SK-N-SH (cell line): ENCODE results near the gene GNL2.

Experiments used
- EZH2phosphoT487 ChIP-seq: fragments of 200-600 bp; sonication (generic); IDR thresholded peaks from 2 replicates; pipeline ENCODE4 v1.6.1; 2017; ENCODE audit warnings: low read depth, mixed run types, mild to moderate bottlenecking, antibody characterized with exemption, moderate library complexity, borderline replicate concordance
- FOXM1 ChIP-seq: IDR thresholded peaks from 2 replicates; pipeline ENCODE4 v1.4.0; 2012; ENCODE audit warnings: low read depth, mild to moderate bottlenecking
- GABPA ChIP-seq: IDR thresholded peaks from 2 replicates; pipeline ENCODE4 v1.4.0; 2012; ENCODE audit warnings: low read depth, mild to moderate bottlenecking
- JUND ChIP-seq: IDR thresholded peaks from 2 replicates; pipeline ENCODE4 v1.4.0; 2012
- NFIC ChIP-seq: IDR thresholded peaks from 2 replicates; pipeline ENCODE4 v1.4.0; 2012; ENCODE audit warnings: borderline replicate concordance
- POLR2AphosphoS5 ChIP-seq: IDR thresholded peaks from 2 replicates; pipeline ENCODE4 v1.6.1; 2012; ENCODE audit warnings: low read depth, low read length
- SIN3A ChIP-seq: IDR thresholded peaks from 2 replicates; pipeline ENCODE4 v1.6.1; 2012; ENCODE audit warnings: low read depth, mild to moderate bottlenecking, low read length, moderate library complexity, borderline replicate concordance
- TF ChIP-seq, protein P1 (sequence below): fragments of 200-600 bp; sonication (generic); IDR thresholded peaks from 2 replicates; pipeline ENCODE4 v1.6.1; 2017; ENCODE audit warnings: antibody characterized with exemption, mild to moderate bottlenecking, moderate library complexity
- TF ChIP-seq, protein P2 (sequence below): fragments of 150-350 bp; IDR thresholded peaks from 2 replicates; pipeline ENCODE4 v1.6.1; 2017; ENCODE audit warnings: antibody characterized with exemption, low read length, low read depth, borderline replicate concordance
- TF ChIP-seq, protein P3 (sequence below): IDR thresholded peaks from 2 replicates; pipeline ENCODE4 v1.6.1; 2012; ENCODE audit warnings: mild to moderate bottlenecking, low read depth, low read length, moderate library complexity

DNA sequence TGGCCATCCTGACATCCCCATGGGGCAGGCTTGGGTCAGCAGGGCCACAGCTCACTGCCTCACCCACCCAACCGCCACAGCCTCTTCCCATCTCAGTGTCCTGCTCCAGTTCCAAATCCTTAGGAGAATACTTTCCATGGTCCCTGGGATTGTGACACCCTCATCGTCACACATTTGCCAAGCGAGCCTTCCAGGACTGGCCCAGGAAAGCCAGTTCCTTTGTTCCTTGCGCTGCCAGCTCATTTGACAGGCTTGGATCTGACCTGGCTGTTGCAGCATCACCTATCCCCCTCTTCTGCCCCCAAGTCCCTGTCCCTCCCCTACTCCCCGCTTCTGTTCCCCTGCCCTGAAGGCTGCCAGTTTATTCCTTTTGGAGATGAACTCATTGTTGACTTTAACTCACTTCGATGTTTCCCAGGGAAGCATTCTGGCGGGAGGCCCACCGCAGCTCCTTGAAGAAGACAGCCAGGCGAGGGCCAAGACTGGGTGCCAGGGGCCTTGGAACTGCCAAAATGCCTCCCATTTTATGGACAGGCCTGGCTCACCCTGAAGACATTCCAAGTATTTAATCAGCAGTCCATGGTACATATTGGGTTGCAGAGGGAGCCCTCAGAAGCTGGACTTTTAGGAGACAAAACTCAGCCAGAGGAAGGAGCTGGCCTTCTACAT lies 10.2 kb upstream of the GNL2 start:
- TF ChIP-seq JUND, result no peak
- TF ChIP-seq, protein P1, sequence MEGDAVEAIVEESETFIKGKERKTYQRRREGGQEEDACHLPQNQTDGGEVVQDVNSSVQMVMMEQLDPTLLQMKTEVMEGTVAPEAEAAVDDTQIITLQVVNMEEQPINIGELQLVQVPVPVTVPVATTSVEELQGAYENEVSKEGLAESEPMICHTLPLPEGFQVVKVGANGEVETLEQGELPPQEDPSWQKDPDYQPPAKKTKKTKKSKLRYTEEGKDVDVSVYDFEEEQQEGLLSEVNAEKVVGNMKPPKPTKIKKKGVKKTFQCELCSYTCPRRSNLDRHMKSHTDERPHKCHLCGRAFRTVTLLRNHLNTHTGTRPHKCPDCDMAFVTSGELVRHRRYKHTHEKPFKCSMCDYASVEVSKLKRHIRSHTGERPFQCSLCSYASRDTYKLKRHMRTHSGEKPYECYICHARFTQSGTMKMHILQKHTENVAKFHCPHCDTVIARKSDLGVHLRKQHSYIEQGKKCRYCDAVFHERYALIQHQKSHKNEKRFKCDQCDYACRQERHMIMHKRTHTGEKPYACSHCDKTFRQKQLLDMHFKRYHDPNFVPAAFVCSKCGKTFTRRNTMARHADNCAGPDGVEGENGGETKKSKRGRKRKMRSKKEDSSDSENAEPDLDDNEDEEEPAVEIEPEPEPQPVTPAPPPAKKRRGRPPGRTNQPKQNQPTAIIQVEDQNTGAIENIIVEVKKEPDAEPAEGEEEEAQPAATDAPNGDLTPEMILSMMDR, result no peak
- TF ChIP-seq, protein P2, sequence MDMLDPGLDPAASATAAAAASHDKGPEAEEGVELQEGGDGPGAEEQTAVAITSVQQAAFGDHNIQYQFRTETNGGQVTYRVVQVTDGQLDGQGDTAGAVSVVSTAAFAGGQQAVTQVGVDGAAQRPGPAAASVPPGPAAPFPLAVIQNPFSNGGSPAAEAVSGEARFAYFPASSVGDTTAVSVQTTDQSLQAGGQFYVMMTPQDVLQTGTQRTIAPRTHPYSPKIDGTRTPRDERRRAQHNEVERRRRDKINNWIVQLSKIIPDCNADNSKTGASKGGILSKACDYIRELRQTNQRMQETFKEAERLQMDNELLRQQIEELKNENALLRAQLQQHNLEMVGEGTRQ, result no peak
- no peak for TF ChIP-seq SIN3A
- TF ChIP-seq EZH2phosphoT487, result no peak
- TF ChIP-seq GABPA, result no peak
- TF ChIP-seq POLR2AphosphoS5, result no peak
- TF ChIP-seq NFIC, result no peak
- TF ChIP-seq, protein P3, sequence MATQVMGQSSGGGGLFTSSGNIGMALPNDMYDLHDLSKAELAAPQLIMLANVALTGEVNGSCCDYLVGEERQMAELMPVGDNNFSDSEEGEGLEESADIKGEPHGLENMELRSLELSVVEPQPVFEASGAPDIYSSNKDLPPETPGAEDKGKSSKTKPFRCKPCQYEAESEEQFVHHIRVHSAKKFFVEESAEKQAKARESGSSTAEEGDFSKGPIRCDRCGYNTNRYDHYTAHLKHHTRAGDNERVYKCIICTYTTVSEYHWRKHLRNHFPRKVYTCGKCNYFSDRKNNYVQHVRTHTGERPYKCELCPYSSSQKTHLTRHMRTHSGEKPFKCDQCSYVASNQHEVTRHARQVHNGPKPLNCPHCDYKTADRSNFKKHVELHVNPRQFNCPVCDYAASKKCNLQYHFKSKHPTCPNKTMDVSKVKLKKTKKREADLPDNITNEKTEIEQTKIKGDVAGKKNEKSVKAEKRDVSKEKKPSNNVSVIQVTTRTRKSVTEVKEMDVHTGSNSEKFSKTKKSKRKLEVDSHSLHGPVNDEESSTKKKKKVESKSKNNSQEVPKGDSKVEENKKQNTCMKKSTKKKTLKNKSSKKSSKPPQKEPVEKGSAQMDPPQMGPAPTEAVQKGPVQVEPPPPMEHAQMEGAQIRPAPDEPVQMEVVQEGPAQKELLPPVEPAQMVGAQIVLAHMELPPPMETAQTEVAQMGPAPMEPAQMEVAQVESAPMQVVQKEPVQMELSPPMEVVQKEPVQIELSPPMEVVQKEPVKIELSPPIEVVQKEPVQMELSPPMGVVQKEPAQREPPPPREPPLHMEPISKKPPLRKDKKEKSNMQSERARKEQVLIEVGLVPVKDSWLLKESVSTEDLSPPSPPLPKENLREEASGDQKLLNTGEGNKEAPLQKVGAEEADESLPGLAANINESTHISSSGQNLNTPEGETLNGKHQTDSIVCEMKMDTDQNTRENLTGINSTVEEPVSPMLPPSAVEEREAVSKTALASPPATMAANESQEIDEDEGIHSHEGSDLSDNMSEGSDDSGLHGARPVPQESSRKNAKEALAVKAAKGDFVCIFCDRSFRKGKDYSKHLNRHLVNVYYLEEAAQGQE, result no peak
- no peak for TF ChIP-seq FOXM1
